Endothelial cell of umbilical vein (primary cell): ENCODE measurements around the gene PSMC3. TPM values are rescaled to one million over a fixed set of nuclear protein-coding genes. Genes with fewer than 3 reads are reported as not detected.

ENCODE experiments used
- BruUV-seq: library from RNA; stranded (reverse); fragments of 400-500 nt; replicated peaks from 2 replicates; lab custom pipeline; 2021; lab: Mats Ljungman, UMichigan
- CTCF ChIA-PET: fragments of 300-600, 350-600 bp; sonication (Branson Sonifier 250); formaldehyde crosslinking; loops from one replicate; lab custom pipeline; 2021; ENCODE audit warnings: antibody characterized with exemption, inconsistent platforms; lab: Charles Lee
- POLR2A ChIA-PET: fragments of 300-600, 350-600 bp; sonication (Branson Sonifier 250); formaldehyde crosslinking; loops from one replicate; lab custom pipeline; 2021; ENCODE audit warnings: antibody characterized with exemption, inconsistent platforms; lab: Charles Lee
- DNase-seq: peaks from one replicate; pipeline ENCODE4 v3.0.0-alpha.2; 2011; ENCODE audit warnings: low read depth, low spot score
- FAIRE-seq: peaks from 2 replicates; lab custom pipeline; 2011; peaks lifted over from hg19 to GRCh38; lab: Jason Lieb, UNC
- H2AFZ ChIP-seq: 2 replicates; pipeline ENCODE4 v1.6.0; 2012; ENCODE audit warnings: low read depth, low read length, control low read depth, inconsistent platforms
- H3K27ac ChIP-seq: 2 replicates; pipeline ENCODE4 v1.5.1; 2011; ENCODE audit warnings: low read depth, mild to moderate bottlenecking, control low read depth, low read length, moderate library complexity; ENCODE audit not compliant: insufficient read depth
- H3K27me3 ChIP-seq, 2 experiments: 2 replicates each; pipeline versions ENCODE4 v1.6.0 to v1.6.1; 2011; ENCODE audit warnings: low read length in 2 of 2, mixed read lengths in 1 of 2; ENCODE audit not compliant: control insufficient read depth in 2 of 2, insufficient read depth in 2 of 2
- H3K36me3 ChIP-seq, 2 experiments: 2 replicates in 1 of 2; 3 replicates in 1 of 2; pipeline ENCODE4 v1.5.1; 2011; ENCODE audit warnings: low read length in 2 of 2, mild to moderate bottlenecking in 1 of 2, moderate library complexity in 1 of 2; ENCODE audit not compliant: control insufficient read depth in 2 of 2, insufficient read depth in 2 of 2; ENCODE audit errors: extremely low read depth in 1 of 2
- H3K4me1 ChIP-seq: 3 replicates; pipeline ENCODE4 v1.5.1; 2011; ENCODE audit warnings: mild to moderate bottlenecking, low read length; ENCODE audit not compliant: control insufficient read depth, insufficient read depth; ENCODE audit errors: extremely low read depth
- H3K4me2 ChIP-seq: 2 replicates; pipeline ENCODE4 v1.6.1; 2011; ENCODE audit warnings: low read length, control low read depth, mixed read lengths; ENCODE audit not compliant: insufficient read depth
- H3K4me3 ChIP-seq, 3 experiments: fragments of 200-600 bp in 1 of 3; sonication (generic), shearing (Covaris generic) in 1 of 3; replicated peaks in 1 of 3; 2 replicates each; pipeline ENCODE4 v1.5.1; 2011 to 2016; ENCODE audit warnings: control low read depth in 3 of 3, low read length in 3 of 3, mild to moderate bottlenecking in 2 of 3, inconsistent platforms in 1 of 3, low read depth in 1 of 3, moderate library complexity in 1 of 3; ENCODE audit not compliant: insufficient read depth in 1 of 3
- H3K79me2 ChIP-seq: 2 replicates; pipeline ENCODE4 v1.6.0; 2012; ENCODE audit warnings: low read length, inconsistent platforms; ENCODE audit not compliant: control insufficient read depth, insufficient read depth
- H3K9ac ChIP-seq: replicated peaks from 2 replicates; pipeline ENCODE3; 2011; ENCODE audit warnings: low read length, control low read depth; ENCODE audit not compliant: insufficient read depth; ENCODE audit errors: extremely low read depth
- H3K9me1 ChIP-seq: replicated peaks from 3 replicates; pipeline ENCODE4 v1.6.0; 2011; ENCODE audit warnings: mild to moderate bottlenecking, low read length; ENCODE audit not compliant: control insufficient read depth, insufficient read depth; ENCODE audit errors: extremely low read depth
- H3K9me3 ChIP-seq: replicated peaks from 2 replicates; pipeline ENCODE4 v1.5.1; 2012; ENCODE audit warnings: low read length, inconsistent platforms; ENCODE audit not compliant: control insufficient read depth, insufficient read depth
- H4K20me1 ChIP-seq: replicated peaks from 2 replicates; pipeline ENCODE3; 2011; ENCODE audit warnings: mild to moderate bottlenecking, low read length; ENCODE audit not compliant: control insufficient read depth, insufficient read depth; ENCODE audit errors: extremely low read depth
- CTCF ChIP-seq, 2 donors: IDR thresholded peaks; 1 replicate in 1 of 2; 2 replicates in 1 of 2; pipeline ENCODE4 v1.5.1; 2011; ENCODE audit warnings: low read length in 2 of 2, mild to moderate bottlenecking in 2 of 2, moderate library complexity in 2 of 2, control low read depth in 1 of 2, inconsistent platforms in 1 of 2, low read depth in 1 of 2; ENCODE audit not compliant: insufficient read depth in 1 of 2; ENCODE audit errors: extremely low read depth in 1 of 2
- EZH2 ChIP-seq: IDR thresholded peaks from 2 replicates; pipeline ENCODE4 v1.6.1; 2012; ENCODE audit warnings: borderline replicate concordance, low read depth, mild to moderate bottlenecking, moderate library complexity, low read length, inconsistent platforms; ENCODE audit not compliant: severe bottlenecking
- FOS ChIP-seq: IDR thresholded peaks from 2 replicates; pipeline ENCODE4 v1.6.1; 2011; ENCODE audit warnings: mild to moderate bottlenecking, low read length, moderate library complexity, borderline replicate concordance; ENCODE audit not compliant: insufficient read depth
- GATA2 ChIP-seq: IDR thresholded peaks from 2 replicates; pipeline ENCODE4 v1.7.0; 2011; ENCODE audit warnings: low read depth, mild to moderate bottlenecking, moderate library complexity, mixed read lengths, low read length; ENCODE audit not compliant: insufficient read length, insufficient read depth
- JUN ChIP-seq: IDR thresholded peaks from 2 replicates; pipeline ENCODE4 v1.6.1; 2011; ENCODE audit warnings: borderline replicate concordance, low read depth; ENCODE audit not compliant: insufficient read length, insufficient read depth
- MAX ChIP-seq: IDR thresholded peaks from 2 replicates; pipeline ENCODE4 v1.6.1; 2011; ENCODE audit not compliant: insufficient read depth, insufficient read length
- MYC ChIP-seq: IDR thresholded peaks from one replicate; pipeline ENCODE4 v1.6.1; 2011; ENCODE audit warnings: mild to moderate bottlenecking, low read depth, low read length
- POLR2A ChIP-seq: IDR thresholded peaks from 2 replicates; pipeline ENCODE4 v1.6.1; 2012; ENCODE audit warnings: low read depth, mild to moderate bottlenecking, control low read depth, low read length
- POLR2AphosphoS5 ChIP-seq: IDR thresholded peaks from 2 replicates; pipeline ENCODE4 v1.6.1; 2012; ENCODE audit warnings: low read depth, mild to moderate bottlenecking, control low read depth, low read length, moderate library complexity; ENCODE audit not compliant: insufficient read depth
- dilution Hi-C: fragments of 300-500 bp; cut with MboI; formaldehyde crosslinking; loops from one replicate; pipeline ENCODE4 v1.15.0; 2019; ENCODE audit warnings: low sequenced_read_pairs; ENCODE audit not compliant: extremely low pct_ligation_motif_present
- intact Hi-C: fragments of 100-400 bp; cut with micrococcal nuclease; formaldehyde crosslinking; loops from one replicate; pipeline ENCODE4 v1.10.0; 2022
- polyA plus RNA-seq, 4 experiments: library from polyadenylated mRNA; depleted of rRNA in 3 of 4; stranded (reverse) in 3 of 4; unstranded in 1 of 4; fragments of >200 nt; gene quantifications; 2 replicates each; pipeline versions ENCODE4 v1.2.1 to v1.2.3, GENCODE V29; 2011 to 2012; ENCODE audit warnings: missing spikeins in 1 of 4
- total RNA-seq: library from RNA; stranded (reverse); gene quantifications from 2 replicates; pipeline ENCODE4 v1.2.3, GENCODE V29; 2021

Gene PSMC3
- total and polyA plus RNA-seq, 2 donors (not counting 3 experiments of a cell fraction or from before 2014, with no cell fraction given), result 179 to 203 TPM

GRCh38 chr11:47374720-47375019, 51.6 kb downstream of the PSMC3 start:
- Histone ChIP-seq H2AFZ (peak overlapping the region; percentile 66), H3K9me3 (no peaks in the 10 kb centered on the region), H3K27me3 (no peaks in the 10 kb centered on the region), H3K79me2 (no peaks in the 10 kb centered on the region), H4K20me1 (no peaks in the 10 kb centered on the region), H3K9me1 (no peaks in the 10 kb centered on the region), H3K4me1 (peaks cover 9% of the 10 kb centered on the region), H3K4me3 (no peak overlapping the region), H3K36me3 (no peaks in the 10 kb centered on the region), H3K4me2 (no peak overlapping the region), H3K9ac (no peak overlapping the region), H3K27ac (peak overlapping the region; percentile 44)
- dilution Hi-C loops, result no loop called here
- ChIA-PET POLR2A (no interaction called here), CTCF (interaction anchor here (0.5 to 4.7 kb wide), 32 partner anchors 8 to 490 kb away, joined by 3 to 148 read pairs (median 4); partner anchors contain the start of genes ACP2, CELF1, PSMC3 and SLC39A13)
- no TSS peak for BruUV-seq
- intact Hi-C loops, result loop anchor here (1.0 kb wide), 5 partner anchors 20 to 243 kb away; partner anchors contain the start of gene SLC39A13
- no peak for FAIRE-seq
- no peak for DNase-seq
- TF ChIP-seq MAX, result no peak
- TF ChIP-seq GATA2, result no peak
- TF ChIP-seq EZH2, result no peak
- TF ChIP-seq FOS, result no peak
- TF ChIP-seq JUN, result no peak
- TF ChIP-seq MYC, result no peak
- no peak for TF ChIP-seq POLR2A
- TF ChIP-seq POLR2AphosphoS5, result no peak
- TF ChIP-seq CTCF (IDR thresholded peaks at IDR 0.05; ENCODE audit: extremely low read depth in 1 of 2, insufficient read depth in 1 of 2, low read depth in 1 of 2, low read length in 2 of 2), result no peak
